Measurements from ENCODE around the gene FILIP1L.

Gene FILIP1L

DNA sequence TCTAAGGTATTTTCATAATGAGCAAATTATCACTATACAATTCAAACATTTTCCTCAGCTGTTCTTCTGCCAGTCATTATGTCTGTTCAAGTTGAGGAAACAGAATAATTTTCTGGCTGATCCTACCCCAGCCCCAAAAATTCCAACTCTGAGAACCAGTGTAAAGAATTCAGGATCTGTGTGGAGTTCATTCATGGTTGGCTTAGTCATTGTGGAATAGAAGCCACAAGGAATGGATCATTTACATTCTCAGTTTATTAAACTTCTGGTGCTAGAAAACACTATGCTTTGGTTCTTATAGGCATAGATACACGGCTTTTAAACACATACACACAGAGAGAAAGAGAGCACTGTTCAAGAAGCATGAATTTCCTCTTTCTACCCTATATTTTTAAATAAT, 162.0 kb downstream of the FILIP1L start:
- DNase-seq (ENCODE audit: low read depth, low spot score): no peak

- no peak for DNase-seq (ENCODE audit: low read depth, low spot score)
Measured at GRCh38 chr3:99951701-99952100, 162.6 kb downstream of the FILIP1L start.

GRCh38 chr3:99950921-99951320, 163.4 kb downstream of the FILIP1L start:
- no peak for DNase-seq (ENCODE audit: low read depth, low spot score)

DNA sequence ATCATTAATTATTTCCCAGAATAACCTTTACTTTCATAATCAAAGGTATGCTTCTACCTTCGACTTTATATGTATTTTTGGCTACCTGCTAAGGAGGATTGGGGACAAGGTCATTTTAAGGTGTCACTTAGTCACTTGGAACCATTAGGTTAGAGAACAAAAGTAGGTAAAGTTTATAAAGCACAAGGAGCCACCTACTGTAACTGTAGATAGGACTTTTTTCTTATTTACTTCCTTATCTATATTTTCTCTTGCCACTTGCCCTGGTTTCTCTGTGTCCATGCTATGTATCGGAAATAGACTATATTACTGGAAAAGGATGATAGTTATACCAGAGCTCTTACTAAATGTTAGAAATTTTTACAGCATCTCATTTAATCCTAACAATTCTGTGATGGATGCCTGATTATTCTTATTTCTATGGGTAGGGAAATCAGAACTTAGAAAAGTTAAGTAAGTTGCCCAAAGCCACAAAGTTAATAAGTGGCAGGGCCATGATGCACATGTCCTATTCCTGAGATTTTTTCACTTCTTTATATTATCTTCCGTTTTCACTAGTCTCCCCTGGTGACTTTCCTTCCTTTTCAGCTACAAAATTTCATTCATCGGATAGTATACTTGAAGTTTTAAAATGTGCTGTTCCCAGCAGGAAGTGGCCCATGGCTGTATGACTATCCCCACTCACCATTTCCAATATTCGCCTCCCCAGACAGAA, 164.2 kb downstream of the FILIP1L start:
- DNase-seq (ENCODE audit: low read depth, low spot score): no peak

- DNase-seq (ENCODE audit: low read depth, low spot score): no peak
Measured at GRCh38 chr3:99948467-99949089, 165.7 kb downstream of the FILIP1L start.

GRCh38 chr3:99947356-99947755, 166.9 kb downstream of the FILIP1L start:
- DNase-seq (ENCODE audit: low read depth, low spot score): no peak

- DNase-seq (ENCODE audit: low read depth, low spot score): no peak
Measured at GRCh38 chr3:99945328-99945995, 168.8 kb downstream of the FILIP1L start.

DNA sequence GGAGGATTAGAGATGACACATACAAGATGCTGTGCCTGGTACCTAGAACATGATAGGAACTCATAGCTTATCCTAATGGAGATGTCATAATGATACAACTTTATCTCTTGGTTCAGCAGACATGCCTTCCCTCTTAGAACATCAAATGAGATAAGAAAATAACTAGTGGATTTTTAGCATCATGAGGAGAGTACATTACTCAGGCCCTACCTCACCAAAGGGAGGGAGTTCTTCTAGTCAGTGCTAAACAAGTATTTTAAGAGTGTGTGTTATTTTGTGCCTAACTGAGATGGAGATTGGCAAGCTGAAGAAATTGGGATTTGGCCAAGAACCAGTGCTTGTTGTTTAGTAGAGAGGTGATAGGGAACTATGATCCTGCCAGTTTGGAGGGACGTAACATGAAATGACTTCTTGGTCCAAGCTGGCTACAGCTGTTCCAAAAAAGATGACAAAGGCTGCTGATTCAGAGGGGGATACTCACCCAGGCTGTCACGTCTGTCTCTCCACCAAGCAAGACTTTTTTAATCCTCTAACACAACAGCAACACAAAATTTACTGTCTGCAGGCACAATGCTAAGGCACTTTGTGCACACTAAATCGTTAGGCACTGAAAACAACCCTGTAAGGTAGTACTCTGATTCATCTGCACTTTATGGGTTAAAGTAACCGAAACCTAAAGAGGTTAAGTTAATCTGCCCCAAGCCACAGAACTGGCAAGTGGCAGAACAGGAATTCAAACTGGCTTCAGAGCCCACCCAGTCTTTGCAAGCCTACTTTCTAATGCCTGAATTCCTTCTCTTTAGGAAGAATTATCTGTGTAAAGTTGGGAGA, 170.2 kb downstream of the FILIP1L start:
- no peak for DNase-seq (ENCODE audit: low read depth, low spot score)

DNA sequence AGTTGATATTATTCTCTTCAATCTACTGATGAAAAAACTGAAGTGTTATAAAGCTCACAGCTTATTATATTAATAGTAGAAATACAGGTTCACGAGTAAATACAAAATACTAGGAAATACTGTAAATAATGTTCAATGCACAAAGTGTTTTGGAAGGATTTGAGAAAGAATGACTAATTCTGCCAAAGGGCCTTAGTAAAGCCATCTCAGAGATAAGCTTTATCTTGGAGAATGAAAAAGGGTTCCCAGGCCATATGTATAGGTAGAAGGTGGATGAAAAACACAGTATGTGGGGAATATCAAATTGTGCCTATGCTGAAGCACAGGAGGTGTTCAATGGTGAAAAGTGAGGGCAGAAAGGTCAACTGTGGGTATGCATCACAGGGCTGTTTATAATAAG, 173.1 kb downstream of the FILIP1L start:
- no peak for DNase-seq (ENCODE audit: low read depth, low spot score)

- no peak for DNase-seq (ENCODE audit: low read depth, low spot score)
Measured at GRCh38 chr3:99940350-99940749, 174.0 kb downstream of the FILIP1L start.

DNA sequence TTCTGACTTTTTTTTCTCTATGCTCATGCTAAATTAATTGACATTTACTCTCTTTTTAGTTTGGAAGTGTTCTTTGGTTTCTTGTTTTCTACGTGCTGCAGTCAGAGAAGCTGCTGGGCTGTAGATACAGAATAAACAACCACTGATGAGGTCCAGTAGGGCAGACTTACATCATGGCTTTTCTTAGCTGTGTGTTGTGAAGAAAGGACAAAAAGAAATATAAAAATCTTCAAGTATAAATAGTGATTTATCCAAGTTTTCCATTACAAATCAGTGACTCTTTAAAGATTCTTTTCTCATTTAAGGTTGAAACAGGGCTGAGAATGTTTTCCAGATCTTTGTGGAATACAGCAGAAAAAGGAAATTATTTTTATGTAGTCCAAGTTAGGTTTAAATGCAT, 174.4 kb downstream of the FILIP1L start:
- no peak for DNase-seq (ENCODE audit: low read depth, low spot score)

DNA sequence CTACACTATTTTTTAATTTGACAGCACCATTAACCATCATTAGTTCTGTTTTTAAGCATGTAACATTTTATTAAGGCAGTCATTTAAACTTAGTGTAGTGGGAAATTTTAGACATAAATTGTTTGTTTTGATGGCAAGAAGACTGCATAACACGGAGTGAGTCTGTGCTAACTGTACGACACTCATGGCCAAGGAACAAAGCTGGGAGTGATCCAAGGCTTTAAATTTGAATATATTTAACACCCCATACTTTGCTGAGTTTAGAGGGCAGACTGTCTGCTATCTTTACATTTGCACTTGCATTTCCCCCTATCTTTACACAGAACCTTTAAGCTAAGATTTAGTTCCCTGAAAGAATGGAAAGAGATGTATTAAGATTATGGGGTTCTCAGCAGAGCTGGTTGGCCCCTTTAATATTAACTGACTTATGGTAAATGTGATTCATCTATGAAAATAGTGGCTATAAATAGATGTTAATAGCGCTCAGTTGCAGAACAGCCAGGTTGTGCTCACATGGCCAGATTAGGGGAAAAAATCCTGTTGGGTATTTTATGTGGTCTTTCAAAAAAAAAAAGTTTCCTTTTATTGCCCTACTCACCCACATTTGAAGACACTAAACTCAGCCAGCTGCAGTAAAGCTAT, 175.9 kb downstream of the FILIP1L start:
- no peak for DNase-seq (ENCODE audit: low read depth, low spot score)

GRCh38 chr3:99934975-99935797, 179.1 kb downstream of the FILIP1L start:
- no peak for DNase-seq (ENCODE audit: low read depth, low spot score)

DNA sequence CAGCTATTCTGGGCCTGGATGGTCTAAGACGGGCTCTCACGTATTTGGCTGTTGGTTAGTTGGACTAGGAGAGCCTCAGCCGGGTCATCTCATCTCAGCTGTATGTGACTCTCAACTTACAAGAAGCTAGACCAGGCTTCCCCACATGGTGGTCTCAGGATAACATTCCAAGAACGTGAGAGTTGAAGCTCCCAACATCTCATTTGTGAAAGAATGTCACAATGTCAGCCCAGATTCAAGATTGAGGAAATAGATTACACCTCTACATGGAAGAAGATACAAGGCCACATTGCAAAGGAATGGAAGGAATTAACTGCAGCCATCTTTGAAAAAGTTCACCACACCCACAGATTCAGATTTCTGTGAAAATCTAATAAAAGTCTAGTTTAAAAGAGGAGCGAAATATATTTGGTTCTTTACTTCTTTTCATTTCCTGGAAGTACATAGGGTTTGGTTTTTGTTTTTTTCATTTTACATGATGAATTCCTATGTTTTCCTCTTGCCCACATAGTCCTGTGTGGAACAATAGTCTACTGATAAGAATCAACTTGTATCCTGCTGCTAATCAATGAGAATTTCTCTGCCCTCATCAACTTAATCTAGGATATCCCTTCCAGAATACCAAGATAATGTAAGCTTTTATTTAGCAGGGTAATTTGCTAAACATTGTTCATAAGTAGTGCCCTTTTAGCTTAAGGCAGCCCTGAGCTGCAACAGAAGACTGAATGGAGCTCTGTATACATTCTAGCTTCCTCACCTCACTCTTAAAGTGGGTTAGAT, 180.1 kb downstream of the FILIP1L start:
- DNase-seq (ENCODE audit: low read depth, low spot score): no peak

GRCh38 chr3:99931059-99931458, 183.2 kb downstream of the FILIP1L start:
- DNase-seq (ENCODE audit: low read depth, low spot score): no peak

- no peak for DNase-seq (ENCODE audit: low read depth, low spot score)
Measured at GRCh38 chr3:99929745-99930139, 184.6 kb downstream of the FILIP1L start.

GRCh38 chr3:99928771-99929744, 185.2 kb downstream of the FILIP1L start:
- no peak for DNase-seq (ENCODE audit: low read depth, low spot score)

- DNase-seq (ENCODE audit: low read depth, low spot score): no peak
Measured at GRCh38 chr3:99927671-99928457, 186.4 kb downstream of the FILIP1L start.
